ENCODE results near the gene ZRANB1.

The ZRANB1 gene

GRCh38 chr10:125004571-125005311, 62.8 kb downstream of the ZRANB1 start:
- DNase-seq (ENCODE audit: low read depth in 2 of 2), result no peak

GRCh38 chr10:125005312-125006187, 63.6 kb downstream of the ZRANB1 start:
- DNase-seq (ENCODE audit: low read depth in 2 of 2), result no peak

GRCh38 chr10:125006188-125006680, 64.3 kb downstream of the ZRANB1 start:
- DNase-seq (ENCODE audit: low read depth in 2 of 2), result no peak

- no peak for DNase-seq (ENCODE audit: low read depth in 2 of 2)
These were observed 65.1 kb downstream of the ZRANB1 start for GRCh38 chr10:125006921-125007426.

- DNase-seq (ENCODE audit: low read depth in 2 of 2), result no peak
These were observed 65.5 kb downstream of the ZRANB1 start for GRCh38 chr10:125007436-125007835.

- no peak for DNase-seq (ENCODE audit: low read depth in 2 of 2)
These were observed 67.0 kb downstream of the ZRANB1 start for GRCh38 chr10:125008689-125009638.

GRCh38 chr10:125009661-125010161, 67.8 kb downstream of the ZRANB1 start:
- no peak for DNase-seq (ENCODE audit: low read depth in 2 of 2)

GRCh38 chr10:125010362-125010761, 68.4 kb downstream of the ZRANB1 start:
- DNase-seq (ENCODE audit: low read depth in 2 of 2), result no peak

- DNase-seq (ENCODE audit: low read depth in 2 of 2), result no peak
These were observed 69.4 kb downstream of the ZRANB1 start for GRCh38 chr10:125011171-125011925.

GRCh38 chr10:125011926-125012705, 70.2 kb downstream of the ZRANB1 start:
- no peak for DNase-seq (ENCODE audit: low read depth in 2 of 2)

GRCh38 chr10:125012851-125013528, 71.1 kb downstream of the ZRANB1 start:
- DNase-seq (ENCODE audit: low read depth in 2 of 2), result no peak

GRCh38 chr10:125013529-125013872, 71.6 kb downstream of the ZRANB1 start:
- DNase-seq (ENCODE audit: low read depth in 2 of 2), result no peak

GRCh38 chr10:125014086-125014830, 72.3 kb downstream of the ZRANB1 start:
- DNase-seq (ENCODE audit: low read depth in 2 of 2), result no peak

GRCh38 chr10:125014836-125015355, 73.0 kb downstream of the ZRANB1 start:
- DNase-seq (ENCODE audit: low read depth in 2 of 2), result no peak

- DNase-seq (ENCODE audit: low read depth in 2 of 2), result no peak
These were observed 73.5 kb downstream of the ZRANB1 start for GRCh38 chr10:125015356-125015944.

- no peak for DNase-seq (ENCODE audit: low read depth in 2 of 2)
These were observed 74.2 kb downstream of the ZRANB1 start for GRCh38 chr10:125016123-125016522.

GRCh38 chr10:125016611-125017202, 74.8 kb downstream of the ZRANB1 start:
- no peak for DNase-seq (ENCODE audit: low read depth in 2 of 2)
